A673 (cell line): ENCODE measurements around the gene SLC7A10. TPM values are rescaled to one million over a fixed set of nuclear protein-coding genes. Genes with fewer than 3 reads are reported as not detected.

Experiments used
- BruUV-seq: library from RNA; stranded (reverse); fragments of 400-500 nt; replicated peaks from 2 replicates; lab custom pipeline; 2021; lab: Mats Ljungman, UMichigan
- CTCF ChIA-PET: fragments of 300-600 bp; sonication (Branson Sonifier 250); formaldehyde crosslinking; loops from one replicate; lab custom pipeline; 2022; ENCODE audit warnings: antibody characterized with exemption; lab: Charles Lee
- POLR2A ChIA-PET: fragments of 300-600 bp; sonication (Branson Sonifier 250); formaldehyde crosslinking; loops from one replicate; lab custom pipeline; 2022; ENCODE audit warnings: antibody characterized with exemption; ENCODE audit not compliant: low non-redundant PET; lab: Charles Lee
- DNase-seq: peaks from one replicate; pipeline ENCODE4 v3.0.0-alpha.2; 2015; ENCODE audit warnings: low spot score
- H3K27ac ChIP-seq: fragments of 200-600 bp; sonication (generic); 2 replicates; pipeline ENCODE4 v1.5.1; 2016; ENCODE audit warnings: mixed run types, low read depth, mild to moderate bottlenecking, mixed read lengths, antibody characterized with exemption, low read length; ENCODE audit not compliant: poor library complexity, severe bottlenecking
- H3K27me3 ChIP-seq: fragments of 200-600 bp; sonication (generic); replicated peaks from 2 replicates; pipeline ENCODE4 v1.6.1; 2017; ENCODE audit warnings: mixed run types, low read depth, mild to moderate bottlenecking, mixed read lengths, antibody characterized with exemption, low read length; ENCODE audit not compliant: insufficient read depth, poor library complexity
- H3K36me3 ChIP-seq: fragments of 200-600 bp; sonication (generic); 2 replicates; pipeline ENCODE4 v1.6.1; 2016; ENCODE audit warnings: mixed run types, mild to moderate bottlenecking, mixed read lengths, antibody characterized with exemption, low read length; ENCODE audit not compliant: insufficient read depth, poor library complexity, severe bottlenecking
- H3K4me1 ChIP-seq: fragments of 200-600 bp; sonication (generic); 2 replicates; pipeline ENCODE4 v1.6.1; 2017; ENCODE audit warnings: mixed run types, mild to moderate bottlenecking, mixed read lengths, antibody characterized with exemption, low read length; ENCODE audit not compliant: insufficient read depth, poor library complexity, severe bottlenecking
- H3K4me3 ChIP-seq: fragments of 200-600 bp; sonication (generic); 2 replicates; pipeline ENCODE4 v1.5.1; 2016; ENCODE audit warnings: low read depth, mixed run types, mild to moderate bottlenecking, mixed read lengths, low read length; ENCODE audit not compliant: poor library complexity, severe bottlenecking
- H3K9me3 ChIP-seq: fragments of 200-600 bp; sonication (generic); 2 replicates; pipeline ENCODE4 v1.6.1; 2016; ENCODE audit warnings: mixed run types, low read depth, mild to moderate bottlenecking, mixed read lengths, antibody characterized with exemption, low read length; ENCODE audit not compliant: poor library complexity, severe bottlenecking
- CTCF ChIP-seq: fragments of 300-800, 200-600 bp; sonication (generic); conservative IDR thresholded peaks from 2 replicates; pipeline ENCODE4 v1.5.1; 2017; ENCODE audit warnings: low read depth, mild to moderate bottlenecking, antibody characterized with exemption, low read length, moderate library complexity, mixed read lengths
- EZH2 ChIP-seq: fragments of 200-600 bp; sonication (generic); IDR thresholded peaks from 2 replicates; pipeline ENCODE4 v1.6.1; 2017; ENCODE audit warnings: borderline replicate concordance, low read depth, mild to moderate bottlenecking, mixed read lengths, antibody characterized with exemption, low read length; ENCODE audit not compliant: poor library complexity, severe bottlenecking
- intact Hi-C: fragments of 100-400 bp; cut with micrococcal nuclease; formaldehyde crosslinking; loops from one replicate; pipeline ENCODE4 v1.10.0; 2022; ENCODE audit not compliant: unreplicated experiment
- total RNA-seq: library from RNA; stranded (reverse); gene quantifications from 2 replicates; pipeline ENCODE4 v1.2.3, GENCODE V29; 2021

The SLC7A10 gene
- total RNA-seq, 1 experiment from 2014 or later: 0.17 TPM

GRCh38 chr19:33234736-33235135 is 9.1 kb upstream of the SLC7A10 start:
- H3K4me3 ChIP-seq: no peak overlapping the region
- H3K27ac ChIP-seq: no peak overlapping the region
- BruUV-seq: no TSS peak
- CTCF ChIA-PET: interaction anchor here (1.0 kb wide), 2 partner anchors 9 to 172 kb away, joined by 4 to 6 read pairs; partner anchors contain the start of gene SLC7A10
- no peaks in the 10 kb centered on the region for H3K4me1 ChIP-seq
- POLR2A ChIA-PET: no interaction called here
- H3K27me3 ChIP-seq: no peaks in the 10 kb centered on the region
- H3K9me3 ChIP-seq: no peaks in the 10 kb centered on the region
- intact Hi-C loops: loop anchor here (2.0 kb wide), 1 partner anchor 172 kb away; no protein-coding TSS in a partner anchor
- no peak for TF ChIP-seq EZH2
- TF ChIP-seq CTCF: no peak
- no peak for DNase-seq
- no peaks in the 10 kb centered on the region for H3K36me3 ChIP-seq

DNA sequence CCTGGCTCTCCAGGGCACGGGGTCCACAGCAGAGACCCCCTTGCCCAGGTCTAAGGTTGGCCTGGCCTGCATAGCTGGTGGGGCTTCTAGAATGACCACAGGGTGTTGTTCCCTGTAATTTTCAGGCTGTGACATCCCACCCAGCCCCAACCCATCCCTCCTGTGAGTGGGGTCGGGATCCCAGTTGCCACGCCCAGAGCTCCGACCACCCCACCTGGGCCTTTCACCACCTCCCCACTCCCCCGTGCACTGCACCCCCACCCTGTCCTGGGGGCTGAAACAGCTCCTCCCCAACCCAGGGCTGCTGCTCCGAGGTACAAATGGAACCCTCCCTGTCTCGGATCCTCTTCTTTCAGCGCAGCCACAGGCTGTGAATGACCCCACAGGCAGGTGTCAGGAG is 8.4 kb upstream of the SLC7A10 start:
- intact Hi-C loops: loop anchor here (2.0 kb wide), 1 partner anchor 173 kb away; no protein-coding TSS in a partner anchor

DNA sequence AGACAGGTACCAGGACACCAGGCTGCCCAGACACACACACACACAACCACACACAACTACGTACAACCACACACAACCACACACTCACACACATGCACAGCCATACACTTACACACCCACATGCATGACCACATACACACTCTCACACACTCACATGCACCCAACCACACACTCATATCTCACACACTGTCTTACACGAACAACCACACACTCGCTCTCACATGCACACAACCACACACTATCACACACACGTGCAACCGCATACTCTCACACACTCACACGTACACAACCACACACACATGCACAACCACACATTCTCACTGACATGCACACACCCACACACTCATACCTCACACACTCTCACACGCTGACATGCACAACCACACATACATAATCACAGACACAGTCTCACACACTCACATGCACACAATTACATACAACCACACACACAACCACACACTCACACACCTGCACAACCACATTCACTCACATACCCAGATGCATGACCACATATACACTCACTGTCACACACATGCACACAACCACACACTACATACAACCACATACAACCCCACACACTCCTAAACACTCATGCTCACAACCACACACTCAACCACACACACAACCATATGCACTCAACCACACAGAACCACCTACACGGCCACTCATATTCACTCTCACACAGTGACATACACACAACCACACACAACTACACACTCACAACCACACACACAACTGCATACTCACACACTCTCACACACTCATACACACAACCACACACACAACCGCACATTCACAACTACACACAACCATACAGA is 7.6 kb upstream of the SLC7A10 start:
- TF ChIP-seq CTCF (no peak), EZH2 (no peak)
- no peaks in the 10 kb centered on the region for H3K36me3 ChIP-seq
- H3K4me1 ChIP-seq: no peaks in the 10 kb centered on the region
- CTCF ChIA-PET: no interaction called here
- H3K27ac ChIP-seq: no peak overlapping the region
- POLR2A ChIA-PET: no interaction called here
- intact Hi-C loops: no loop called here
- BruUV-seq: no TSS peak
- H3K9me3 ChIP-seq: peaks cover 6% of the 10 kb centered on the region
- H3K4me3 ChIP-seq: no peak overlapping the region
- no peak for DNase-seq
- H3K27me3 ChIP-seq: peaks cover 7% of the 10 kb centered on the region

More for the DNA sequence above, 8.4 kb upstream of the SLC7A10 start:
- BruUV-seq: no TSS peak
- Histone ChIP-seq H3K36me3 (no peaks in the 10 kb centered on the region), H3K9me3 (no peaks in the 10 kb centered on the region), H3K27ac (no peak overlapping the region), H3K27me3 (no peaks in the 10 kb centered on the region), H3K4me1 (no peaks in the 10 kb centered on the region), H3K4me3 (no peak overlapping the region)
- DNase-seq: no peak
- CTCF ChIA-PET: no interaction called here
- POLR2A ChIA-PET: no interaction called here
- TF ChIP-seq EZH2 (no peak), CTCF (no peak)
